Stimulated activated CD4-positive, alpha-beta T cell treated with anti-CD3 and anti-CD28 coated beads, Interleukin-2, amount 100 ng/mL, for 4 hours (primary cell): ENCODE results near the gene AHRR.
"Not testable (repeated sequence)": the region's sequence is repeated elsewhere in the genome, so short reads cannot be mapped to it uniquely, and the experiment has no call there.

Source experiments
- DNase-seq: peaks from one replicate; pipeline ENCODE4 v3.0.0-alpha.2; 2020; ENCODE audit warnings: low read depth

The AHRR gene

GRCh38 chr5:475704-476101 is 154.2 kb downstream of the AHRR start:
- no peak for DNase-seq

GRCh38 chr5:476102-476813 is 154.7 kb downstream of the AHRR start:
- no peak for DNase-seq

DNA sequence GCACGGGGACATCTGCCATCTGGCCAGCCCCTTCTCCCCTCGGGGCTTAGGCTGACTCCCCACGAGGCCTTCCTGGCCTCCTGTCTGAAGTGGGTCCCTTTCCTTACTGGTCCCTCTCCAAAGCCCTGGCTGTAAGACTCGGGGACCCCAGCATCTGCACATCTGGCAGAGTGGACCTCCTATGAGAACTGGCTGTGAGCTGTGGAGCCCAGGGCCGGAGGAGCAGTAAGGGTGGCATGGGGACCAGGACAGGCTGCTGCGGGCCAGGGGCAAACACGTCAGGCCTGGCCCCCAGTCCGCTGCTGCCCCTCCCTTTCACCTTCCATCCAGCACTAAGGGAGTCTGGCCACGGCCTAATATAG is 155.3 kb downstream of the AHRR start:
- DNase-seq: no peak

- DNase-seq: no peak
Observed at GRCh38 chr5:477247-477646, 155.7 kb downstream of the AHRR start.

GRCh38 chr5:477871-478270 is 156.4 kb downstream of the AHRR start:
- DNase-seq: no peak

- DNase-seq: no peak
Observed at GRCh38 chr5:478369-478981, 157.0 kb downstream of the AHRR start.

DNA sequence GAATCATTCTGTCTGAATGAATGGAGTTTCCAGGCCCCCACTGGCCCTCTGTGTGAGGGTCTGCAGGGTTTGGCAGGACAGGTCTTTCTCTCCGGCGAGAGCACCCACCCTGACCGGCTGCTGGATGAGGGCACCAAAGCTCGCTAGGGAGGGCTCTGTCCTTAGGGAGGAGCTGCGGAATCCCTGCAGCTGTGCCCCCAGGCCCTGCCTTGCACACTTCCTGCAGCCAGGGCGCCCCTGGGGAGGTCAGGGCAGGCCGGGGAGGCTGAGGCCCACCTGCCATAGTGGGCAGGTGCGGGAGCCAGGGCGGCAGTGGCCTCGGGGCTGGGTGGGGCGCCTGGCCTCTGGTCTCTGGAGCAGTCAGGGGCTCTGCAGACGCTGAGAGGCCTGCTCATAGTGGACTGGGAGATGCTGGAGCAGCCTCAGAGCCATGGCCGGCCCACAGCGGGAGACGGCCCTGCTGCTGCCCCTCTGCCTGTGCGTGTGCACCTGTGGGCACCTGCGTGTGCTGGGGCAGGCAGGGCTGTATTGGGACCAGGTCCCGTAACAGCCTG is 157.5 kb downstream of the AHRR start:
- DNase-seq: no peak

GRCh38 chr5:479566-480319 is 158.2 kb downstream of the AHRR start:
- DNase-seq: no peak

DNA sequence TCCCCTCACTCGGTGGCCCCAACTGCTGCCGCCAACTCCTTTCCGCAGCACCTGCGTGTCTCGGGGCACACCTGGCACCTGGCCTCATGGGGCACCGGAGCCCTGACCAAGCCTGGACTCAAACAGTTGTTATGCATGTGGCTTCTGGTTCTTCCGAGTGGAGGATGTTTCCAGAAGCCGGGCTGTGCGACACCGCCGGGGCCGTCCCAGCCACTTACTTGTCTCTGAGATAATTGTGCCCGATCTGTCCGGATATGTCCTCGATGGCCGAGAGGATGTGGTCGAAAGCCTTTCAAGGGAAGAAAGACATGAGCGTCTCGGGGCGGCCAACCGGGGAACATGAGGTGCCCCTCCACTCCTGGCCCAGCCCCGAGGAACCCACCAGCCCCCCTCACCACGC is 159.8 kb downstream of the AHRR start:
- DNase-seq: no peak

DNA sequence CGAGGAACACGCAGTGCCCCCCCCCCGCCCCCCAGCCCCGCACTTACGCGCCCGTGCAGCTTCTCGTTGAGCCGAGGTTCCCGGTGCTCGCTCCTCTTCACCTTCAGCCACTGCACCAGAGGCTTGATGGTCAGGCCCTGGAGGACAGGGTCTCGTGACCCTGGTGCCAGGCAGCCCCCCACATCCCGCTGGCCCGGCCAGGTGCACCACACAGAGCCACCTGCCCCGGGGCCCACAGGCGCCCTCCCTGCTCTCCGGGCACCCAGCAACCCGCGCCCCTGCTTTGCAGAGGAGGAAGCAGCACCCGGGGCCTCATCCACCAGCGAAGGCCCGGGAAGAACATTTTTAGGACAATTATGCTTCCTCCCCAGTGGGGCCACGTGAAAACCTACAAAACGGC is 160.5 kb downstream of the AHRR start:
- DNase-seq: no peak

DNA sequence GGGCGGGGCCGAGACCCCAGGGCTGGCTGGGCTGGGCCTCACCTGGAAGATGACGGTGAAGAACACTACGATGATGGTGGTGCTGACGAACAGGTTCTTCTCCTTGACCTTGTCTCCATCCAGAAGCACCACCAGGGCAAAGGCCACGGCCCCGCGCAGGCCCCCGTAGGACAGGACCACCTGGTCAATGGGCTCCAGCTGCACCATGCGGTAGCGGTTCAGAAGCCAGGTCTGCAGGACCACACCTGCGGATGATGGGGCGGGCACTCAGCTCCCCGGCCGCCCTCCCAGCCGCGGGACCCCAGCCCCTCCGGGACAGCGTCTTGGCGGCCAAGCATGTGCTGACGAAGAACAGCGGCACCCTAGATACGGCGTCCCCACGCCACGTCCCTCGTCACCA is 161.0 kb downstream of the AHRR start:
- DNase-seq: no peak

DNA sequence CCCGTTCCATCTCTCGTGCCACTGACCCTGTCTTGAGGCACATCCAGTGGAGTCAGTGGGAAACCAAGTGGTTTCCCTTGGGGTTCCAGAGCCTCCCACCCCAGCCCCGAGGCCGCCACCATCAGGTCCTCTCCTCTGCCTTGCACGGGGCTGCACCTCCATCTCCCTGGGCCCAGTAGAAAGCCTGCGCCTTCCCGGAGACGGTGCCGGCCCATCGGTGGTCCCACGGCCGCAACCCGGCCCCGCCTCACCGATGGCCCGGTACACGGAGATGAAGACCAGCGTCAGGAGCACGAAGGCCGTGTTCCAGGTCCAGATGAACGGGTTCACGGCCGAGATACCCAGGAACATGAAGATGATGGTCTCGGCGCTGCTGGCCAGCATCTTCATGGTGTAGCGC is 161.5 kb downstream of the AHRR start:
- no peak for DNase-seq

- DNase-seq: no peak
Observed at GRCh38 chr5:483434-484140, 162.1 kb downstream of the AHRR start.

DNA sequence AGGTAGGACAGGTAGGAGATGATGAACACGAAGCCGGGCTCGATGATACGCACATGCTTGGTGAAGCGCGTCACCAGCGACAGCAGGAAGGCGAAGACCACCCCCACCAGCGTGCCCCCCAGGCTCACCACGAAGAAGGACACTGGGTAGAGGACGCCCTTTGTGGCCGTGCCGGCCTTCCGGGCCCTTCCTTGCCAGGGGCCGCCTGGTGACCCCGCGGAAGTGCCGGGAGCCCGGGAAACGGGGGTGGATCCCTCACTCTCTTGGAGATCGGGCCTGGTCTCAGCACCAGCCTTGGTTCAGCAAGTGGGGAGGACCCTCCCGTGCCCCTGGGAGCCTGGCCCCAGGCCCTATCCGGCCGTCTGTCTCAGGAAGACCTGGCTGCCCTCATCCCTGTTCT is 163.0 kb downstream of the AHRR start:
- no peak for DNase-seq

DNA sequence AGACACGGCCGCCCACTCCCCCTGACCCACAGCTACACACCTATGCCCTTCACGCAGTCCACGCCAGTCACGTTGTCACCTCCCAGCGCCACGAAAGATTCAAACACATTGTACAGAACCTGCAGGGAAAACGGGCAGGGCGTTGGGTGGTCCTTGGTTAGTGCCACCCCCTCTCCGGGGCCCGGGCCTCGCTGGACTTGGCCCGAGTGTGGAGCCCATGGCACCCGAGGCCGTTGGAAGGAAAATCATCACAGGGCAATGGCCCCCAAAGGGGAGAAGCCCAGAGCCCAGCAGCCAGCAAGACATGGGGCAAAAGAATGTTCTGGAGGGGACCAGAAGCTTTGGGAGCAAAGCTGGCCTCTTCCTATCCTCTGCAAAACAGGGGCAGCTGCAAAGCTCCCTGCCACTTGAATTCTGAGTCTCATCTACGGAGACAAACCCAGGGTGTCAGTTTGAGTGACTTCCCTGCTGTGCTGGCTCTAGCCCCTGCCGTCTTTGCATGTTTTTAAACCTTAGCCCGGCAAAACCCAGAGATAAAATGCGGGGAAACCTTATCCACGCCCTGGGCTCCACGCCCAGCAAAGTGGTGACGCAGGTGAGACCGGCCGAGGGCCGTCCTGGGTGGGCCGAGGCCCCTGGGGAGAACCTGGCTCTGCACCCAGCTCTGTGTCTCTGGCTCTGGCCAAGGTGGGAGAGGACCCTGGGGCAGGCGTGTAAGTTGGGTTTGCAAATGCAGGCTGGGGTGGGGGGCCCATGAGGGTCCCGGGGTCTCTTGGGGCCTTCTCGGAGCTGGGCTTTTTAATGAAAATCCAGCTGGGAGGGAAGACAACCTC is 163.8 kb downstream of the AHRR start:
- no peak for DNase-seq

GRCh38 chr5:485946-486491 is 164.5 kb downstream of the AHRR start:
- DNase-seq: no peak

DNA sequence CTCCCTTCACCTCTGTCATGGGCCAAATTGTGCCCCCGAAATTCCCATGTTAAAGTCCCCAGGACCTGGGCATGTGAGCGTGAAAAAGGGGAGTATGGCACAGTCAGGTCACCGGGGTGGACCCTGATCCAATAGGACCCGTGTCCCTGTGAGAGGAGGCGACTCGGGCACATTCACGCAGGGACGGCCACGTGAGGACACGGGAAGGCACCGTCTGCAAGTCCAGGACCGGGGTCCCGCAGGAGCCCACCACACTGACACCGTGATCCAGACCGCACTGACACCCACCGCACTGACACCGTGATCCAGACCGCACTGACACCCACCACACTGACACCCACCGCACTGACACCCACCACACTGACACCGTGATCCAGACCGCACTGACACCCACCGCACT is 165.1 kb downstream of the AHRR start:
- not testable (repeated sequence) for DNase-seq
